K562 (cell line): ENCODE data around the gene RNF20. TPM values are rescaled to one million over a fixed set of nuclear protein-coding genes. Genes with fewer than 3 reads are reported as not detected.

ENCODE experiments used
- CBX8 ChIP-seq: fragments of 200-600 bp; sonication (generic); IDR thresholded peaks from 2 replicates; pipeline ENCODE4 v1.6.1; 2012; ENCODE audit warnings: borderline replicate concordance, mixed run types, low read depth, mild to moderate bottlenecking, moderate library complexity, mixed read lengths, low read length, control low read depth, inconsistent platforms; ENCODE audit not compliant: poor library complexity, severe bottlenecking; ENCODE audit errors: extremely low read depth
- DDX20 ChIP-seq: fragments of 450-650 bp; IDR thresholded peaks from 2 replicates; pipeline ENCODE4 v1.6.1; 2016; ENCODE audit warnings: missing genetic modification characterization, low read depth, mild to moderate bottlenecking, missing compliant biosample characterization, moderate library complexity
- HSF4 ChIP-seq: fragments of 250-450 bp; sonication (Bioruptor Pico); IDR thresholded peaks from 2 replicates; pipeline ENCODE4 v2.1.2; 2022; ENCODE audit warnings: mild to moderate bottlenecking, moderate library complexity, borderline replicate concordance
- NBN ChIP-seq: fragments of 450-650 bp; IDR thresholded peaks from 2 replicates; pipeline ENCODE4 v1.6.1; 2016; ENCODE audit warnings: low read depth, mild to moderate bottlenecking
- NFE2 ChIP-seq: IDR thresholded peaks from 2 replicates; pipeline ENCODE4 v1.6.1; 2014; ENCODE audit warnings: antibody characterized with exemption, low read depth
- PHF8 ChIP-seq: fragments of 200-600 bp; sonication (generic); IDR thresholded peaks from 2 replicates; pipeline ENCODE4 v1.6.1; 2012; ENCODE audit warnings: mixed run types, mild to moderate bottlenecking, inconsistent platforms, low read length, moderate library complexity, borderline replicate concordance
- POLR2A ChIP-seq: fragments of 450-650 bp; conservative IDR thresholded peaks from 2 replicates; pipeline ENCODE4 v1.6.1; 2016
- RFX1 ChIP-seq: fragments of 450-650 bp; IDR thresholded peaks from 2 replicates; pipeline ENCODE4 v1.6.1; 2016; ENCODE audit warnings: mild to moderate bottlenecking, moderate library complexity
- SIN3B ChIP-seq: fragments of 450-650 bp; IDR thresholded peaks from 2 replicates; pipeline ENCODE4 v1.6.1; 2017; ENCODE audit warnings: low read depth, mild to moderate bottlenecking, moderate library complexity
- SMARCA5 ChIP-seq: fragments of 450-650 bp; IDR thresholded peaks from 2 replicates; pipeline ENCODE4 v1.6.1; 2016
- ZFP36 ChIP-seq: fragments of 150-350 bp; IDR thresholded peaks from 2 replicates; pipeline ENCODE4 v1.6.1; 2018; ENCODE audit warnings: low read length, low read depth; ENCODE audit not compliant: partially characterized antibody
- ZNF165 ChIP-seq: fragments of 250-450 bp; sonication (Bioruptor Pico); IDR thresholded peaks from 2 replicates; pipeline ENCODE4 v1.4.0; 2020; ENCODE audit warnings: borderline replicate concordance
- ZNF23 ChIP-seq: fragments of 250-450 bp; sonication (Bioruptor Pico); IDR thresholded peaks from 2 replicates; pipeline ENCODE4 v1.4.0; 2020; ENCODE audit warnings: mild to moderate bottlenecking
- ZNF57 ChIP-seq: fragments of 450-650 bp; formaldehyde crosslinking; IDR thresholded peaks from 2 replicates; pipeline ENCODE4 v1.4.0; 2020; ENCODE audit warnings: mild to moderate bottlenecking, moderate library complexity
- polyA plus RNA-seq, 8 experiments: library from polyadenylated mRNA; depleted of rRNA in 4 of 8; stranded (reverse) in 5 of 8; unstranded in 3 of 8; fragments of >200 nt; fragmentation: Nextera tagmentation in 2 of 8; fragmentation: Illumina TruSeq in 1 of 8; extraction: Ambion mirVana in 2 of 8; extraction: Trizol in 1 of 8; gene quantifications; 2 replicates each; pipeline versions ENCODE4 v1.2.1 to v1.2.3, GENCODE V29; 2011 to 2014; ENCODE audit warnings: inconsistent platforms in 1 of 8, missing spikeins in 1 of 8
- total RNA-seq, 7 experiments: library from RNA; depleted of rRNA in 6 of 7; stranded (reverse); fragments of >200 nt in 6 of 7; fragmentation: Illumina TruSeq in 2 of 7; extraction: Trizol in 2 of 7; gene quantifications; 2 replicates each; pipeline versions ENCODE4 v1.2.1 to v1.2.3, GENCODE V29; 2011 to 2021; ENCODE audit warnings: low replicate concordance in 1 of 7
- TF ChIP-seq, protein P1 (sequence below): fragments of 150-350 bp; IDR thresholded peaks from 2 replicates; pipeline ENCODE4 v1.6.1; 2014; ENCODE audit warnings: low read depth, mild to moderate bottlenecking, low read length, borderline replicate concordance
- TF ChIP-seq, protein P2 (sequence below): fragments of 450-650 bp; IDR thresholded peaks from 2 replicates; pipeline ENCODE4 v1.6.1; 2017; ENCODE audit warnings: mild to moderate bottlenecking, moderate library complexity
- TF ChIP-seq, protein P3 (sequence below): conservative IDR thresholded peaks from 2 replicates; pipeline ENCODE4 v1.6.1; 2011; ENCODE audit warnings: low read depth, mild to moderate bottlenecking, low read length; ENCODE audit not compliant: control insufficient read depth
- TF ChIP-seq, protein P4 (sequence below): fragments of 250-450 bp; sonication (Bioruptor Pico); IDR thresholded peaks from 2 replicates; pipeline ENCODE4 v1.5.0; 2020; ENCODE audit warnings: mild to moderate bottlenecking, borderline replicate concordance
- TF ChIP-seq, protein P5 (sequence below): sonication (generic); formaldehyde crosslinking; IDR thresholded peaks from 2 replicates; pipeline ENCODE4 v1.9.0; 2022; ENCODE audit warnings: mild to moderate bottlenecking, missing genetic modification reagents

The RNF20 gene
- total and polyA plus RNA-seq, 9 of the 15 experiments (the other 6 are each of a cell fraction or from before 2014, with no cell fraction given), result 5.5 to 25.0 (median 22.1) TPM

DNA sequence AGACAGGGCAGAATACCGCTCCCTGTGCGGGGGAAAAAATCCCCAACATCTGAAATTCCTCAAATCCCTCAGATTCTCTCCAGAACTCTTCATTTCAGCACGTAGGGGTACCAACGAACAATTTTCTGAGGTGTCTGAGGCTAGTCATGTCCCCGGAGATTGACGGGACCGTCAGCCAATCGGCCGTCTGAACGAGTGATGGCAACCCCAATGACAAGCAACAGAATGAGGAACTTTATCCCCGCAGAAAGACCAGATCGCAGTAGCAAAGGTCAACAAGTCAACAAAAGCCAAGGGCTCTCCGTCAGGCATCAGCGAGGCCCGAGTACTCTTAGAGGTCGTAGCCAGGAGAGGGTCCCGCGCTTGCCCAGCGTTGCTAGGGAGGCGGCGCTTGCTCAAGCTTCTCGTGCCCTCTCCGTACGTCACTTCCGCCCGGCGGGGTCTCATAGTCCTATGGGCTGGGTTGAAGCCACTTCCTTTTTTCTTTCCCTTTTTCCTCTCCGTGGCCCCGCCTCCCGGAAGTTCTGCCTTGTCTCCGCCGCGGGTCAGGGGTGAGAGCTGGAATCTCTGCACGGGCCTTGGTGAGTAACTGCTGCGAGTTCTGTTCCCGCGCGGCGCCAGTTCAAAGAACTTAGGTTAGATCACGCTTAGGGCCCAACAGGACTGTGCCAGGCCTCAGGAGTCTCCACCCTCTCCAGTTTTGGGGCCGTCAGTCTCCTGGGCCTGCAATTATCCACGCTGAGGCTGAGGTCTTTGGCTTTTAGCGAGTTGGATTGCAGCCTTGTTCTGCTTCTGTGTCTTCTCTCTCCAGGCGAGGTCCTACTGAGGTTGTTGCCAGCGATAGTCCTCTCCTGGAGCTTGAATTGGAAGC lies at the start of gene RNF20 (continued):
- TF ChIP-seq HSF4 (no peak), POLR2A (peak; percentile 65), DDX20 (tag) (no peak), ZNF57 (CRISPR knock-in tag) (no peak), NBN (no peak; the same call in 1 of the 2 replicates), ZFP36 (no peak), SMARCA5 (no peak), NFE2 (no peak), PHF8 (peak; percentile 75; the same call in 1 of the 2 replicates), SIN3B (no peak), CBX8 (no peak), RFX1 (peak; percentile 96), ZNF165 (CRISPR knock-in tag) (0 out of 2 replicates have a peak, but pooled peaks have one; percentile 40), ZNF23 (CRISPR knock-in tag) (no peak)
- TF ChIP-seq, protein P1, sequence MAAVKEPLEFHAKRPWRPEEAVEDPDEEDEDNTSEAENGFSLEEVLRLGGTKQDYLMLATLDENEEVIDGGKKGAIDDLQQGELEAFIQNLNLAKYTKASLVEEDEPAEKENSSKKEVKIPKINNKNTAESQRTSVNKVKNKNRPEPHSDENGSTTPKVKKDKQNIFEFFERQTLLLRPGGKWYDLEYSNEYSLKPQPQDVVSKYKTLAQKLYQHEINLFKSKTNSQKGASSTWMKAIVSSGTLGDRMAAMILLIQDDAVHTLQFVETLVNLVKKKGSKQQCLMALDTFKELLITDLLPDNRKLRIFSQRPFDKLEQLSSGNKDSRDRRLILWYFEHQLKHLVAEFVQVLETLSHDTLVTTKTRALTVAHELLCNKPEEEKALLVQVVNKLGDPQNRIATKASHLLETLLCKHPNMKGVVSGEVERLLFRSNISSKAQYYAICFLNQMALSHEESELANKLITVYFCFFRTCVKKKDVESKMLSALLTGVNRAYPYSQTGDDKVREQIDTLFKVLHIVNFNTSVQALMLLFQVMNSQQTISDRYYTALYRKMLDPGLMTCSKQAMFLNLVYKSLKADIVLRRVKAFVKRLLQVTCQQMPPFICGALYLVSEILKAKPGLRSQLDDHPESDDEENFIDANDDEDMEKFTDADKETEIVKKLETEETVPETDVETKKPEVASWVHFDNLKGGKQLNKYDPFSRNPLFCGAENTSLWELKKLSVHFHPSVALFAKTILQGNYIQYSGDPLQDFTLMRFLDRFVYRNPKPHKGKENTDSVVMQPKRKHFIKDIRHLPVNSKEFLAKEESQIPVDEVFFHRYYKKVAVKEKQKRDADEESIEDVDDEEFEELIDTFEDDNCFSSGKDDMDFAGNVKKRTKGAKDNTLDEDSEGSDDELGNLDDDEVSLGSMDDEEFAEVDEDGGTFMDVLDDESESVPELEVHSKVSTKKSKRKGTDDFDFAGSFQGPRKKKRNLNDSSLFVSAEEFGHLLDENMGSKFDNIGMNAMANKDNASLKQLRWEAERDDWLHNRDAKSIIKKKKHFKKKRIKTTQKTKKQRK, result no peak
- TF ChIP-seq, protein P2, sequence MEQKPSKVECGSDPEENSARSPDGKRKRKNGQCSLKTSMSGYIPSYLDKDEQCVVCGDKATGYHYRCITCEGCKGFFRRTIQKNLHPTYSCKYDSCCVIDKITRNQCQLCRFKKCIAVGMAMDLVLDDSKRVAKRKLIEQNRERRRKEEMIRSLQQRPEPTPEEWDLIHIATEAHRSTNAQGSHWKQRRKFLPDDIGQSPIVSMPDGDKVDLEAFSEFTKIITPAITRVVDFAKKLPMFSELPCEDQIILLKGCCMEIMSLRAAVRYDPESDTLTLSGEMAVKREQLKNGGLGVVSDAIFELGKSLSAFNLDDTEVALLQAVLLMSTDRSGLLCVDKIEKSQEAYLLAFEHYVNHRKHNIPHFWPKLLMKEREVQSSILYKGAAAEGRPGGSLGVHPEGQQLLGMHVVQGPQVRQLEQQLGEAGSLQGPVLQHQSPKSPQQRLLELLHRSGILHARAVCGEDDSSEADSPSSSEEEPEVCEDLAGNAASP, result no peak
- TF ChIP-seq, protein P3, sequence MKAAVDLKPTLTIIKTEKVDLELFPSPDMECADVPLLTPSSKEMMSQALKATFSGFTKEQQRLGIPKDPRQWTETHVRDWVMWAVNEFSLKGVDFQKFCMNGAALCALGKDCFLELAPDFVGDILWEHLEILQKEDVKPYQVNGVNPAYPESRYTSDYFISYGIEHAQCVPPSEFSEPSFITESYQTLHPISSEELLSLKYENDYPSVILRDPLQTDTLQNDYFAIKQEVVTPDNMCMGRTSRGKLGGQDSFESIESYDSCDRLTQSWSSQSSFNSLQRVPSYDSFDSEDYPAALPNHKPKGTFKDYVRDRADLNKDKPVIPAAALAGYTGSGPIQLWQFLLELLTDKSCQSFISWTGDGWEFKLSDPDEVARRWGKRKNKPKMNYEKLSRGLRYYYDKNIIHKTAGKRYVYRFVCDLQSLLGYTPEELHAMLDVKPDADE, result no peak; the same call in 1 of the 2 replicates
- TF ChIP-seq, protein P4, sequence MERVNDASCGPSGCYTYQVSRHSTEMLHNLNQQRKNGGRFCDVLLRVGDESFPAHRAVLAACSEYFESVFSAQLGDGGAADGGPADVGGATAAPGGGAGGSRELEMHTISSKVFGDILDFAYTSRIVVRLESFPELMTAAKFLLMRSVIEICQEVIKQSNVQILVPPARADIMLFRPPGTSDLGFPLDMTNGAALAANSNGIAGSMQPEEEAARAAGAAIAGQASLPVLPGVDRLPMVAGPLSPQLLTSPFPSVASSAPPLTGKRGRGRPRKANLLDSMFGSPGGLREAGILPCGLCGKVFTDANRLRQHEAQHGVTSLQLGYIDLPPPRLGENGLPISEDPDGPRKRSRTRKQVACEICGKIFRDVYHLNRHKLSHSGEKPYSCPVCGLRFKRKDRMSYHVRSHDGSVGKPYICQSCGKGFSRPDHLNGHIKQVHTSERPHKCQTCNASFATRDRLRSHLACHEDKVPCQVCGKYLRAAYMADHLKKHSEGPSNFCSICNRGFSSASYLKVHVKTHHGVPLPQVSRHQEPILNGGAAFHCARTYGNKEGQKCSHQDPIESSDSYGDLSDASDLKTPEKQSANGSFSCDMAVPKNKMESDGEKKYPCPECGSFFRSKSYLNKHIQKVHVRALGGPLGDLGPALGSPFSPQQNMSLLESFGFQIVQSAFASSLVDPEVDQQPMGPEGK (CRISPR knock-in tag), result no peak
- TF ChIP-seq, protein P5, sequence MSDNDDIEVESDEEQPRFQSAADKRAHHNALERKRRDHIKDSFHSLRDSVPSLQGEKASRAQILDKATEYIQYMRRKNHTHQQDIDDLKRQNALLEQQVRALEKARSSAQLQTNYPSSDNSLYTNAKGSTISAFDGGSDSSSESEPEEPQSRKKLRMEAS (CRISPR knock-in tag), result peak; percentile 10; the same call in 1 of the 2 replicates
